ENCODE measurements around the gene ME3. TPM values are rescaled to one million over a fixed set of nuclear protein-coding genes. Genes with fewer than 3 reads are reported as not detected.

ME3 gene
- total RNA-seq, 1 experiment from 2014 or later: 0.30 TPM

GRCh38 chr11:86438685-86439084, 233.7 kb downstream of the ME3 start:
- Histone ChIP-seq H3K4me3 (replicated peaks in 1 of 2; ENCODE audit: low read depth in 1 of 2, low read length in 2 of 2) (no peak overlapping the region), H3K36me3 (ENCODE audit: control insufficient read depth in 1 of 2, insufficient read depth in 2 of 2, low read length in 2 of 2) (no peaks in the 10 kb centered on the region), H3K4me1 (ENCODE audit: control insufficient read depth in 1 of 2, insufficient read depth in 2 of 2, low read length in 2 of 2) (peaks cover 9 to 17% of the 10 kb centered on the region in 2 experiments), H3K79me2 (ENCODE audit: insufficient read depth, low read length) (no peaks in the 10 kb centered on the region), H3K4me2 (ENCODE audit: low read length) (no peak overlapping the region), H3K9me2 (ENCODE audit: insufficient read depth) (no peaks in the 10 kb centered on the region), H3K9me3 (ENCODE audit: control insufficient read depth in 1 of 2, insufficient read depth in 1 of 2, low read depth in 1 of 2, low read length in 2 of 2) (no peaks in the 10 kb centered on the region), H2AFZ (ENCODE audit: low read depth, low read length, poor library complexity, severe bottlenecking) (no peak overlapping the region), H3K9ac (ENCODE audit: low read length) (no peak overlapping the region), H3K27ac (ENCODE audit: low read depth, low read length) (no peak overlapping the region), H3K27me3 (ENCODE audit: insufficient read depth, low read length) (no peaks in the 10 kb centered on the region), H4K20me1 (ENCODE audit: insufficient read depth) (no peaks in the 10 kb centered on the region)
- BruUV-seq (replicated peaks): no TSS peak
- ATAC-seq: no peak
- TF ChIP-seq EZH2 (IDR thresholded peaks at IDR 0.05): no peak
- no peak for TF ChIP-seq POLR2AphosphoS5 (IDR thresholded peaks at IDR 0.05; ENCODE audit: low read depth, low read length)
- TF ChIP-seq CTCF (IDR thresholded peaks at IDR 0.05 in 2 of 3, conservative IDR thresholded peaks at IDR 0.05 in 1 of 3; ENCODE audit: borderline replicate concordance in 1 of 3, insufficient read depth in 1 of 3, low read depth in 2 of 3, low read length in 2 of 3): no peak
- no peak for TF ChIP-seq ZFX (IDR thresholded peaks at IDR 0.05)
- TF ChIP-seq TCF7L2 (IDR thresholded peaks at IDR 0.05; ENCODE audit: borderline replicate concordance, extremely low read depth, insufficient read depth, insufficient read length): no peak
- no peak for TF ChIP-seq POLR2A (IDR thresholded peaks at IDR 0.05; ENCODE audit: borderline replicate concordance, extremely low read depth, insufficient read depth, insufficient read length)
- no peak for TF ChIP-seq YY1 (IDR thresholded peaks at IDR 0.05; ENCODE audit: extremely low read depth, insufficient replicate concordance, low read depth, low read length)
- no peak for TF ChIP-seq ZBTB33 (IDR thresholded peaks at IDR 0.05; ENCODE audit: extremely low read depth, insufficient replicate concordance, low read length)
- no peak for TF ChIP-seq EZH2phosphoT487 (IDR thresholded peaks at IDR 0.05; ENCODE audit: borderline replicate concordance)
- TF ChIP-seq SRF (IDR thresholded peaks at IDR 0.05; ENCODE audit: low read depth): no peak
- intact Hi-C loops (cut with micrococcal nuclease): no loop called here
- ChIA-PET CTCF (no interaction called here), RAD21 (ENCODE audit: low non-redundant PET in 1 of 2, low total read pairs in 2 of 2, uncharacterized antibody in 2 of 2, unreplicated experiment in 2 of 2) (no interaction called here), POLR2A (no interaction called here)
- no peak for DNase-seq (ENCODE audit: low read depth, low spot score)

Data from HCT116 (cell line).